Panc1 (cell line): ENCODE measurements around the gene CHRNA7.

ENCODE experiments used
- POLR2AphosphoS5 ChIP-seq: IDR thresholded peaks from 2 replicates; pipeline ENCODE4 v1.6.1; 2012; ENCODE audit warnings: mild to moderate bottlenecking, low read depth, low read length, moderate library complexity
- SIN3A ChIP-seq: IDR thresholded peaks from 2 replicates; pipeline ENCODE4 v1.6.1; 2012; ENCODE audit warnings: low read depth, mild to moderate bottlenecking, low read length, moderate library complexity, borderline replicate concordance; ENCODE audit not compliant: insufficient read depth
- TCF7L2 ChIP-seq: IDR thresholded peaks from 2 replicates; pipeline ENCODE4 v1.6.1; 2011; ENCODE audit warnings: mild to moderate bottlenecking, low read depth, low read length, inconsistent platforms
- TF ChIP-seq, protein P1 (sequence below): fragments of 450-650 bp; IDR thresholded peaks from 2 replicates; pipeline ENCODE4 v1.5.1; 2017; ENCODE audit warnings: mild to moderate bottlenecking
- TF ChIP-seq, protein P2 (sequence below), 2 experiments: IDR thresholded peaks; 2 replicates each; pipeline ENCODE4 v1.6.1; 2011 to 2012; ENCODE audit warnings: low read depth in 2 of 2, control low read depth in 1 of 2, low read length in 1 of 2, mild to moderate bottlenecking in 1 of 2, moderate library complexity in 1 of 2; ENCODE audit not compliant: insufficient read depth in 1 of 2

DNA sequence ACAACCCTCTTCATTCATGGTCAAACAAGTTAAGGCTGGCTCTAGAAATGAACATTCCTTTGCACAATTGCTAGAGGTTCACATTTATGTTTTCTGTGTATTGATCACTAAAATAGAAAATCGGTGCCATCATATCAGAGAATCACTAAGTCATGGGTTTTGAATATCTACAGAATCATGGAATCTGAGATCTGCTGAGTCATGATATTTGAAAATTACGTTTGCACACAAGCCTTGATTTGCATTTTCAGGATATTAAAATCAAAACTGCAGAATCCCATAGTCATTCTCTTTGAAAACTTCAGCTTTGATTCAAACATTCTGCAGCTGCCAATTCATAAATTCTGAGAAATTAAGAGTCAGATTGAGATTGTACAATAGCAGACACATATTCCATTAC is 26.1 kb upstream of the CHRNA7 start:
- TF ChIP-seq, protein P1, sequence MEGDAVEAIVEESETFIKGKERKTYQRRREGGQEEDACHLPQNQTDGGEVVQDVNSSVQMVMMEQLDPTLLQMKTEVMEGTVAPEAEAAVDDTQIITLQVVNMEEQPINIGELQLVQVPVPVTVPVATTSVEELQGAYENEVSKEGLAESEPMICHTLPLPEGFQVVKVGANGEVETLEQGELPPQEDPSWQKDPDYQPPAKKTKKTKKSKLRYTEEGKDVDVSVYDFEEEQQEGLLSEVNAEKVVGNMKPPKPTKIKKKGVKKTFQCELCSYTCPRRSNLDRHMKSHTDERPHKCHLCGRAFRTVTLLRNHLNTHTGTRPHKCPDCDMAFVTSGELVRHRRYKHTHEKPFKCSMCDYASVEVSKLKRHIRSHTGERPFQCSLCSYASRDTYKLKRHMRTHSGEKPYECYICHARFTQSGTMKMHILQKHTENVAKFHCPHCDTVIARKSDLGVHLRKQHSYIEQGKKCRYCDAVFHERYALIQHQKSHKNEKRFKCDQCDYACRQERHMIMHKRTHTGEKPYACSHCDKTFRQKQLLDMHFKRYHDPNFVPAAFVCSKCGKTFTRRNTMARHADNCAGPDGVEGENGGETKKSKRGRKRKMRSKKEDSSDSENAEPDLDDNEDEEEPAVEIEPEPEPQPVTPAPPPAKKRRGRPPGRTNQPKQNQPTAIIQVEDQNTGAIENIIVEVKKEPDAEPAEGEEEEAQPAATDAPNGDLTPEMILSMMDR, result no peak
- TF ChIP-seq POLR2AphosphoS5 (no peak), TCF7L2 (no peak), SIN3A (no peak)
- TF ChIP-seq, protein P2, sequence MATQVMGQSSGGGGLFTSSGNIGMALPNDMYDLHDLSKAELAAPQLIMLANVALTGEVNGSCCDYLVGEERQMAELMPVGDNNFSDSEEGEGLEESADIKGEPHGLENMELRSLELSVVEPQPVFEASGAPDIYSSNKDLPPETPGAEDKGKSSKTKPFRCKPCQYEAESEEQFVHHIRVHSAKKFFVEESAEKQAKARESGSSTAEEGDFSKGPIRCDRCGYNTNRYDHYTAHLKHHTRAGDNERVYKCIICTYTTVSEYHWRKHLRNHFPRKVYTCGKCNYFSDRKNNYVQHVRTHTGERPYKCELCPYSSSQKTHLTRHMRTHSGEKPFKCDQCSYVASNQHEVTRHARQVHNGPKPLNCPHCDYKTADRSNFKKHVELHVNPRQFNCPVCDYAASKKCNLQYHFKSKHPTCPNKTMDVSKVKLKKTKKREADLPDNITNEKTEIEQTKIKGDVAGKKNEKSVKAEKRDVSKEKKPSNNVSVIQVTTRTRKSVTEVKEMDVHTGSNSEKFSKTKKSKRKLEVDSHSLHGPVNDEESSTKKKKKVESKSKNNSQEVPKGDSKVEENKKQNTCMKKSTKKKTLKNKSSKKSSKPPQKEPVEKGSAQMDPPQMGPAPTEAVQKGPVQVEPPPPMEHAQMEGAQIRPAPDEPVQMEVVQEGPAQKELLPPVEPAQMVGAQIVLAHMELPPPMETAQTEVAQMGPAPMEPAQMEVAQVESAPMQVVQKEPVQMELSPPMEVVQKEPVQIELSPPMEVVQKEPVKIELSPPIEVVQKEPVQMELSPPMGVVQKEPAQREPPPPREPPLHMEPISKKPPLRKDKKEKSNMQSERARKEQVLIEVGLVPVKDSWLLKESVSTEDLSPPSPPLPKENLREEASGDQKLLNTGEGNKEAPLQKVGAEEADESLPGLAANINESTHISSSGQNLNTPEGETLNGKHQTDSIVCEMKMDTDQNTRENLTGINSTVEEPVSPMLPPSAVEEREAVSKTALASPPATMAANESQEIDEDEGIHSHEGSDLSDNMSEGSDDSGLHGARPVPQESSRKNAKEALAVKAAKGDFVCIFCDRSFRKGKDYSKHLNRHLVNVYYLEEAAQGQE (IDR thresholded peaks at IDR 0.05; ENCODE audit: insufficient read depth in 1 of 2, low read depth in 2 of 2, low read length in 1 of 2), result no peak
